CD4-positive, alpha-beta T cell treated with Interleukin-6 at 100 ng/mL for 8 hours (primary cell): Measurements from ENCODE around the gene PIK3CG.
A peak's percentile ranks its signal among the peaks of the same experiment; 100 is the strongest.
"Not testable (repeated sequence)": the region's sequence is repeated elsewhere in the genome, so short reads cannot be mapped to it uniquely, and the experiment has no call there.

Source experiments
- DNase-seq: peaks from one replicate; pipeline ENCODE4 v3.0.0-alpha.2; 2020; ENCODE audit warnings: mixed read lengths, low spot score

Gene PIK3CG

DNA sequence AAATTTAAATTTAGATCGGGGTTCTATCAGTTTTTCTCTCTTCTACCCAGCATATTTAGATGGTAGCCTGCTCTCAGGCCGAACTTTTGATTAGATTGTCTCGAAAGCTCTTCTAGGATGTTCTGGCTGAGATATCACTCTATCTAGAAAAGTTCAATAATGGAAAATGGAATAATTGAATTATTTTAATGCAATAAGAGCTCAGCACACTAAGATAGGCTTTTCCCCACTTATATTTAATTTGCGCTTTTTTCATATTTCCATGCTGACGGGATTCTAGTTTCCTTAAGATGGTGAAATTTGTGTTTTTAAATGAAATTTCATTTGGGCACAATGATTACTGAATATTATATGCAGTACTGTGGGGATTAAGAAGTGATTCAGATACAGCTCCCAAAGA lies 73.7 kb downstream of the PIK3CG start:
- no peak for DNase-seq

DNA sequence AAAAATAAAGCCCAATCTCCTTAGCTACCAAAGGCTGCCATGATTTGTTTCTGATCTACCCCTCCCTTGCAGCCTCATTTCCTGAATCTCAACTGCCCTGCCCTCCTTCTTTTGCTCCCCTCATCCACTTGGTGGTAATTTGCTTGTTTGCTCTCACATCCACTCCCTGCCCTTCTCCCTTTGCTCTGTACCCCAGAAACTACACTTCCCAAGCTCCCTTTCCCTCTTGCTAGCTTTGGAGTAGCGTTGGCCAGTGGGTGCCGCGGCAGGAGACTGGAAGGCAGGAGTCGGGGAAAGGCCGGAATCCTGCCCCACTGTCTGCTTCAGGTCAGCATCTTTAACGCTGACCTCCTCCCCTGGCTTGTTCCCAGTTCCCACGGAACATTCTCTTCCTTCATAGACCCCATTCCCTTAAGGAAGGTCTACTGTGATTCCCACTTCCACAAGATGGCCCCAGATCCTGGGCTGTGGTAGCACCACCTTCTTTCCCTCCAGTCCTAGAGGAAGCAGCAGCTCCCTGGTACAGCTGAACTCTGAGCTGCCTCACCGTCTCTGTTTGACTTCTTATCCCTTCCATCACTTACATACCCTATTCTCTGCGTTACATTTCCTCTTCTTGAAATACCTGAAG lies 79.1 kb downstream of the PIK3CG start:
- no peak for DNase-seq

DNA sequence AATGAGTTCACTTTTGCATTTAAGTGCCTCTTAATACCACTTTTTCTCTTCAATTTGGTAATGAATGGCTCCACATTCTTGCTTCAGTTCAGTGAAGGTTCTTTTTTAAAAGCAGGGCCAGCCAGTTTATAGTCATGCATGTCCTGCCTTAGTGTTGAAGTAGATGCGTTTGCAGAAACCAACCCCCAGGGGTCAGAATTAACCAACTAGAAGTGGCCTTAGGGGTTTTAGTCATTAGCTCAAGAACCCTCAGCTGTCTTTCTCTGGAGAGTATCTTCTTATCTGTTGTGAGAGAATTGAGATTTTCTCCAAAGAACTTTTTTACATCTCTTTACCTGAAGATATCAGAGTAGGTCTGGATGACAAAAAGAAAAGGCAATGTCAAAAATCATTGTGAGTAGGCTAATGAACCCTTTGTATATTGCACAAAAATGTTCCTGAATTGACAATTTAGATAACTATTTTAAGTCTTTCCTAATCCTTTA lies 82.2 kb downstream of the PIK3CG start:
- peak; percentile 31 for DNase-seq

DNA sequence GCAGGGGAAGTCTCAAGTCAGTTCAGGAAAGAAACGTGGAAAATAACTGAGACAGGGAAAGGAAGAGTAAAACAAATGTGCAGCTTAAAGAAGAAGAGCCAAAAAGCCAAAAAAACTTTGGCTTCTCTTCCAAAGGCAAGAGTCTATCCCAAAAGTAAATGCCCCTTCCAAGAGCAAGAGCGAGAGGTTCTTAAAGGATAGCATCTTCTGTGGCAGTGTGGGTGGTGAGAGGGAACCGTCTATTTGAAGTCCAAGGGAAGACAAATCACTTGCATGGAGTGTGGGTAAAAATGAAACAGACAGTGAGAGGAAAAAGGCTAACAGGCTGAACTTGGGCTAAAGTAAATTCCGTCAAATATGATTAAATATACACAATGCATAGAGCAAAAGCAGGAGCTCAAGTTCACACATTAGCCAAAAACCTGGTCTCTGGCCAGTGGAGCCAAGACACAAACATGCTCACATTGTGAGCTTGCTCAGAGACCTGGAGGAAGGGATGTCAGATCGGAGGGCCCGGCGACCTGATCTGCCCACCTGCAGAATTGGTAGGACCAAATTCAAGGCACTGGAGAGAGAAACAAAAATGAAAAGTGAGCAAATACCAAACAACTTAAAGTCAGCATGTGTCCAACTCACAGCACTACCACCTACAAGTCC lies 87.0 kb downstream of the PIK3CG start:
- no peak for DNase-seq

DNA sequence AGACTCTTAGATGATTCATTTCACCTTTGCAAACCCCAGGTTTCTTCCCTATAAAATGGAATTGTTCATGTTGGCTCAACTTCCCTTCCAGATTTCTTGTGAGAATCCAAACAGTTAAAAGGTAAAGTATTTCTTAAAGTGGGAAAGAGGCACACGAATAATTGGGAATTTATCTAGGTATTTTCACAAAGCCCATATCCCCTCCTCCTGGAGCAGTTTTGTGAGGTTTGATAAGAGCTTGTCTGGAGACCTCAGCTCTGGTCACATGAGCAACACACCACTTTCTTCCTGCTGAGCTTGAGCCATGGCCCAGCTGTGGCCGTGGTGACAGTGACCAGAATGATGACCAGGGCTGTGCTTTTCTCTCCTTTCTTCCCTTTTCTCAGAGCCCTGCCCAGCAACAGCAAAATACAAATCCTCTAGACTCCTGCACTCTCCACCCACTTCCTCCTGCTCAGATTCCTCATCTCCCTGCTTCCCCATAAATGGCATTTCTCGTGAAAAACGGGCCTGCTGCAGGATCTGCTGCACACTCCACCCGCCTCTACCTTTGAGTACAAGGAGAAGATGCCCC lies 87.7 kb downstream of the PIK3CG start:
- DNase-seq: no peak

DNA sequence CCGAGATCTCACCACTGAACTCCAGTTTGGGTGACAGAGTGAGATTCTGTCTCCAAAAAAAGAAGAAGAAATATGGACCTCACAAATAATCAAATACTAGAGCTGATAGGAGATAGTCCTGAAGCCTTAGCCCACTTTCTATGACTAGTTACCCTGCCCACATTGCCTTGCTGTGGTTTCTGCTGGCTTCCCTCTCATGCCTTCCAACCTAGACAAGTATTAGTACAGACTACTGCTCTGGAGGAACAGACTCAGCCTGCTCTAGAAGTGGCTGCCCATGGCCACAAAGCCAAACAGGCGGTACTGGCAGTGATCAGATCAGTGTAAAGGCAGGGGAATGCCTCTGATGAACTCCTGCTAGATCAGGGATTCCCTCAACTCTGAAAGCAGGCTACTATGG lies 89.8 kb downstream of the PIK3CG start:
- DNase-seq: no peak

DNA sequence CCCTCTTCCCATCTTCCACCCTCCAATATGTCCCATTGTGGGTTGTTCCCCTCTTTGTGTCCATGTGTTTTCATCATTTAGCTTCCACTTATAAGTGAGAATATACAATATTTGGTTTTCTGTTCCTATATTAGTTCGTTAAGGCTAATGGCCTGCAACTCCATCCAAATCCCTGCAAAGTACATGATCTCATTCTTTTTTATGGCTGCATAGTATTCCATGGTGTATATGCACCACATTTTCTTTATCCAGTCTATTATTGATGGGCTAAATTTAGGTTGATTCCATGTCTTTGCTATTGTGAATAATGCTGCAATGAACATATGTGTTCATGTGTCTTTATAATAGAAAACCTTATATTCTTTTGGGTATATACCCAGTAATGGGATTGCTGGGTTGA lies 90.8 kb downstream of the PIK3CG start:
- not testable (repeated sequence) for DNase-seq
